Medulla oblongata (tissue), 1 donor: ENCODE data around the gene GPX3.

Experiments
- DNase-seq: peaks from one replicate; pipeline ENCODE4 v3.0.0-alpha.2; 2015; ENCODE audit errors: extremely low spot score

Gene GPX3

DNA sequence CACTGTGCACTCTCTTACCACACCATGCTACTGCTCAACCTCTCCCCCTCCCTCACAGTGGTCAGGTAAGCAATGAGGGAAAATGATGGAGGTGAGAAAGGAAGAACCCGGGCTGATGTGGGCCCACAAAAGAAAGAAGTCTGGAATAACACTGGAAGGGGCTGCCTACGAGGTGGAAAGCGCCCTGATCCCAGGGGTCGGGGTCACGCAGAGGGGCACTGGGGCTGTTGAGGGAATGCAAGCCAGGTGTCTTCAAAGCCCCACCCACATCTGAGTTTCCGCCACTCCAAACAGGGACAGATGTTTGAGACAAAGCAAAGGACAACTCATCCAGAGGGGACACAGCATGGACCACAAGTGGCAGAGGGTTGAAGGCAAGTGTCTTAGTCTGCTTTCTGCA lies 56.2 kb downstream of the GPX3 start:
- DNase-seq: no peak

GRCh38 chr5:151077419-151077818 lies 57.0 kb downstream of the GPX3 start:
- no peak for DNase-seq

GRCh38 chr5:151077967-151078366 lies 57.6 kb downstream of the GPX3 start:
- no peak for DNase-seq
